HepG2 (cell line): Measurements from ENCODE around the gene KIF25. TPM values are rescaled to one million over a fixed set of nuclear protein-coding genes. Genes with fewer than 3 reads are reported as not detected.

Source experiments
- AHDC1 ChIP-seq: sonication (generic); formaldehyde crosslinking; IDR thresholded peaks from 2 replicates; pipeline ENCODE4 v1.5.1; 2020; ENCODE audit warnings: mild to moderate bottlenecking, missing genetic modification reagents, borderline replicate concordance
- ARID2 ChIP-seq: sonication (generic); formaldehyde crosslinking; IDR thresholded peaks from 2 replicates; pipeline ENCODE4 v1.8.1; 2022; ENCODE audit warnings: mild to moderate bottlenecking, missing genetic modification reagents, borderline replicate concordance
- ARNT ChIP-seq: fragments of 450-650 bp; IDR thresholded peaks from 2 replicates; pipeline ENCODE4 v1.6.1; 2017
- FOXA1 ChIP-seq, 2 experiments: fragments of 450-650 bp in 1 of 2; sonication (generic) in 1 of 2; formaldehyde crosslinking in 1 of 2; IDR thresholded peaks; 2 replicates each; pipeline versions ENCODE4 v1.4.0 to v1.6.1; 2016 to 2020; ENCODE audit warnings: missing genetic modification reagents in 1 of 2
- GATAD2A ChIP-seq: IDR thresholded peaks from 2 replicates; pipeline ENCODE4 v1.6.1; 2016
- HDAC2 ChIP-seq: sonication (generic); formaldehyde crosslinking; IDR thresholded peaks from 2 replicates; pipeline ENCODE4 v1.4.0; 2020; ENCODE audit warnings: missing genetic modification reagents
- HMG20A ChIP-seq: IDR thresholded peaks from 2 replicates; pipeline ENCODE4 v1.6.1; 2016; ENCODE audit warnings: borderline replicate concordance
- HNRNPUL1 ChIP-seq: fragments of 200-400 bp; formaldehyde crosslinking; IDR thresholded peaks from 2 replicates; pipeline ENCODE4 v1.6.1; 2017; ENCODE audit warnings: low read depth, mild to moderate bottlenecking, low read length, moderate library complexity
- KLF6 ChIP-seq: IDR thresholded peaks from 2 replicates; pipeline ENCODE4 v1.8.0; 2016; ENCODE audit warnings: missing biosample characterization, missing genetic modification reagents
- MAFG ChIP-seq: sonication (generic); formaldehyde crosslinking; IDR thresholded peaks from 2 replicates; pipeline ENCODE4 v1.5.1; 2020; ENCODE audit warnings: mild to moderate bottlenecking, missing genetic modification reagents
- MED1 ChIP-seq: sonication (generic); formaldehyde crosslinking; IDR thresholded peaks from 2 replicates; pipeline ENCODE4 v1.4.0; 2020; ENCODE audit warnings: missing genetic modification reagents
- MTERF4 ChIP-seq: sonication (generic); formaldehyde crosslinking; IDR thresholded peaks from 2 replicates; pipeline ENCODE4 v1.8.0; 2023; ENCODE audit warnings: mild to moderate bottlenecking, missing genetic modification reagents
- TEAD2 ChIP-seq: sonication (generic); formaldehyde crosslinking; IDR thresholded peaks from 2 replicates; pipeline ENCODE4 v1.9.0; 2021; ENCODE audit warnings: missing genetic modification reagents
- TP53 ChIP-seq: sonication (generic); formaldehyde crosslinking; conservative IDR thresholded peaks from 2 replicates; pipeline ENCODE4 v1.4.0; 2020; ENCODE audit warnings: missing genetic modification reagents
- ZBTB2 ChIP-seq: sonication (generic); formaldehyde crosslinking; IDR thresholded peaks from 2 replicates; pipeline ENCODE4 v1.8.0; 2022; ENCODE audit warnings: low read depth, missing genetic modification reagents
- ZC3H13 ChIP-seq: sonication (generic); formaldehyde crosslinking; IDR thresholded peaks from 2 replicates; pipeline ENCODE4 v1.8.1; 2023; ENCODE audit warnings: mild to moderate bottlenecking, missing genetic modification reagents, moderate library complexity
- ZFP36L1 ChIP-seq: sonication (generic); formaldehyde crosslinking; IDR thresholded peaks from 2 replicates; pipeline ENCODE4 v1.8.0; 2022; ENCODE audit warnings: mild to moderate bottlenecking, missing genetic modification reagents, moderate library complexity
- ZFP37 ChIP-seq: sonication (generic); formaldehyde crosslinking; IDR thresholded peaks from 2 replicates; pipeline ENCODE4 v1.4.0; 2020; ENCODE audit warnings: missing genetic modification reagents, borderline replicate concordance
- ZNF101 ChIP-seq: sonication (generic); formaldehyde crosslinking; IDR thresholded peaks from 2 replicates; pipeline ENCODE4 v1.4.0; 2020; ENCODE audit warnings: mild to moderate bottlenecking, low read depth, missing genetic modification reagents, borderline replicate concordance
- ZNF333 ChIP-seq: sonication (generic); formaldehyde crosslinking; IDR thresholded peaks from 2 replicates; pipeline ENCODE4 v1.4.0; 2020; ENCODE audit warnings: mild to moderate bottlenecking, missing genetic modification reagents, borderline replicate concordance
- ZNF788 ChIP-seq: sonication (generic); formaldehyde crosslinking; IDR thresholded peaks from 2 replicates; pipeline ENCODE4 v1.5.0; 2020; ENCODE audit warnings: mild to moderate bottlenecking, missing genetic modification reagents, borderline replicate concordance
- ZSCAN20 ChIP-seq: sonication (generic); formaldehyde crosslinking; IDR thresholded peaks from 2 replicates; pipeline ENCODE4 v1.4.0; 2020; ENCODE audit warnings: missing genetic modification reagents, mild to moderate bottlenecking, borderline replicate concordance
- ZSCAN25 ChIP-seq: sonication (generic); formaldehyde crosslinking; IDR thresholded peaks from 2 replicates; pipeline ENCODE4 v1.8.0; 2022; ENCODE audit warnings: mild to moderate bottlenecking, missing genetic modification reagents
- polyA plus RNA-seq, 8 experiments: library from polyadenylated mRNA; depleted of rRNA in 3 of 8; stranded (reverse) in 7 of 8; unstranded in 1 of 8; fragments of >200 nt; fragmentation: Illumina TruSeq in 4 of 8; extraction: Trizol in 4 of 8; gene quantifications; 2 replicates each; pipeline versions ENCODE4 v1.2.1 to v1.2.3, GENCODE V29; 2011 to 2016; ENCODE audit warnings: low read depth in 4 of 8, missing spikeins in 1 of 8, mixed read lengths in 1 of 8; ENCODE audit not compliant: insufficient read depth in 1 of 8
- total RNA-seq, 5 experiments: library from RNA; depleted of rRNA; stranded (reverse); fragments of >200 nt; fragmentation: Illumina TruSeq; extraction: Trizol; gene quantifications; 2 replicates each; pipeline ENCODE4 v1.2.3, GENCODE V29; 2016; ENCODE audit warnings: low read depth in 1 of 5

Gene KIF25
- total and polyA plus RNA-seq, 2 of the 13 experiments (the other 11 are each of a cell fraction or from before 2014, with no cell fraction given): not detected

- TF ChIP-seq AHDC1 (CRISPR knock-in tag) (no peak), ZC3H13 (CRISPR knock-in tag) (no peak), ZNF333 (CRISPR knock-in tag) (no peak), ZFP36L1 (no peak), TEAD2 (CRISPR knock-in tag) (no peak), ZNF788 (no peak), ZBTB2 (CRISPR knock-in tag) (no peak), MED1 (CRISPR knock-in tag) (peak; percentile 47; the same call in 1 of the 2 replicates), MAFG (no peak), FOXA1 (IDR thresholded peaks at IDR 0.05) (no peak), FOXA1 (CRISPR knock-in tag; IDR thresholded peaks at IDR 0.05) (no peak), KLF6 (no peak), ARID2 (CRISPR knock-in tag) (no peak), ZNF101 (CRISPR knock-in tag) (no peak), HMG20A (no peak), HNRNPUL1 (no peak), HDAC2 (no peak), ZSCAN20 (no peak), MTERF4 (CRISPR knock-in tag) (no peak), TP53 (CRISPR knock-in tag) (no peak), ARNT (no peak), ZSCAN25 (CRISPR knock-in tag) (no peak), ZFP37 (CRISPR knock-in tag) (no peak), GATAD2A (CRISPR knock-in tag) (no peak)
These were observed 63.1 kb downstream of the KIF25 start (continued) for GRCh38 chr6:168060521-168060931.
